BJ (cell line): ENCODE data around the gene CDK14. TPM values are rescaled to one million over a fixed set of nuclear protein-coding genes. Genes with fewer than 3 reads are reported as not detected.

Experiments used
- CTCF ChIA-PET: fragments of 350-600 bp; formaldehyde crosslinking; extraction: SDS; loops from one replicate; lab custom pipeline; 2021; ENCODE audit warnings: antibody characterized with exemption, inconsistent platforms; lab: Yijun Ruan, JAX
- POLR2A ChIA-PET: fragments of 300-600 bp; sonication (Branson Sonifier 250); formaldehyde crosslinking; extraction: SDS; loops from one replicate; lab custom pipeline; 2021; ENCODE audit warnings: antibody characterized with exemption; lab: Charles Lee
- DNase-seq: peaks from one replicate; pipeline ENCODE4 v3.0.0-alpha.2; 2011; ENCODE audit warnings: low read depth
- H3K27me3 ChIP-seq: 2 replicates; pipeline ENCODE4 v1.6.0; 2011; ENCODE audit warnings: low read length; ENCODE audit not compliant: control insufficient read depth, insufficient read depth
- H3K36me3 ChIP-seq: 2 replicates; pipeline ENCODE4 v1.5.1; 2011; ENCODE audit warnings: low read length; ENCODE audit not compliant: control insufficient read depth, insufficient read depth
- H3K4me3 ChIP-seq: 2 replicates; pipeline ENCODE4 v1.5.1; 2011; ENCODE audit warnings: low read depth, mild to moderate bottlenecking, control low read depth, low read length
- CTCF ChIP-seq: IDR thresholded peaks from 2 replicates; pipeline ENCODE4 v1.5.1; 2011; ENCODE audit warnings: low read depth, mild to moderate bottlenecking, control low read depth, inconsistent platforms, low read length, moderate library complexity; ENCODE audit not compliant: insufficient read depth
- polyA plus RNA-seq: library from polyadenylated mRNA; depleted of rRNA; stranded (reverse); fragments of >200 nt; gene quantifications from 2 replicates; pipeline ENCODE4 v1.2.3, GENCODE V29; 2011

The CDK14 gene
- polyA plus RNA-seq, 1 experiment = 6.7 TPM

GRCh38 chr7:90825779-90826178 lies 229.7 kb downstream of the CDK14 start:
- Histone ChIP-seq H3K4me3 (no peak overlapping the region), H3K36me3 (no peaks in the 10 kb centered on the region; the same call in 1 of the 2 replicates), H3K27me3 (no peaks in the 10 kb centered on the region)
- DNase-seq = peak; percentile 88
- no peak for TF ChIP-seq CTCF
- ChIA-PET CTCF (interaction anchor here (1.2 to 1.5 kb wide), 2 partner anchors 9 to 208 kb away, joined by 3 to 6 read pairs; no protein-coding TSS in a partner anchor), POLR2A (interaction anchor here (0.6 kb wide), 3 partner anchors 8 to 228 kb away, joined by 3 read pairs; no protein-coding TSS in a partner anchor)

- TF ChIP-seq CTCF = no peak
- Histone ChIP-seq H3K36me3 (no peaks in the 10 kb centered on the region), H3K27me3 (no peaks in the 10 kb centered on the region), H3K4me3 (no peak overlapping the region)
- POLR2A ChIA-PET = no interaction called here
- DNase-seq = no peak
- CTCF ChIA-PET = no interaction called here
Measured at GRCh38 chr7:90828601-90829000, 232.5 kb downstream of the CDK14 start.

DNA sequence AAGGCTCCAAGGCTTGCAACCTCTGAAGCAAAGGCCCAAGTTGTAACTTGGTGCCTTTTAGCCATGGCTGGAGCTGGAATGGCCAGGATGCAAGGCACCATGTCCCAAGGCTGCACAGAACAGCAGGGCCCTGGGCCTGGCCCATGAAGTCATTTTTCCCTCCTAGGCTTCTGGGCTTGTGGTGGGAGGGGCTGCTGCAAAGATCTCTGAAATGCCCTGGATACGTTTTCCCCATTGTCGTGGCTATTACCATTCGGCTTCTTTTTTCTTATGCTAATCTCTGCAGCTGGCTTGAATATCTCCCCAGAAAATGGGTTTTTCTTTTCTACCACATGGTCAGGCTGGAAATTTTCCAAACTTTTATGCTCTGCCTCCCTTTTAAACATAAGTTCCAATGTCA lies 234.2 kb downstream of the CDK14 start:
- CTCF ChIA-PET = no interaction called here
- Histone ChIP-seq H3K36me3 (no peaks in the 10 kb centered on the region), H3K4me3 (no peak overlapping the region), H3K27me3 (no peaks in the 10 kb centered on the region)
- DNase-seq = no peak
- no peak for TF ChIP-seq CTCF
- POLR2A ChIA-PET = no interaction called here

DNA sequence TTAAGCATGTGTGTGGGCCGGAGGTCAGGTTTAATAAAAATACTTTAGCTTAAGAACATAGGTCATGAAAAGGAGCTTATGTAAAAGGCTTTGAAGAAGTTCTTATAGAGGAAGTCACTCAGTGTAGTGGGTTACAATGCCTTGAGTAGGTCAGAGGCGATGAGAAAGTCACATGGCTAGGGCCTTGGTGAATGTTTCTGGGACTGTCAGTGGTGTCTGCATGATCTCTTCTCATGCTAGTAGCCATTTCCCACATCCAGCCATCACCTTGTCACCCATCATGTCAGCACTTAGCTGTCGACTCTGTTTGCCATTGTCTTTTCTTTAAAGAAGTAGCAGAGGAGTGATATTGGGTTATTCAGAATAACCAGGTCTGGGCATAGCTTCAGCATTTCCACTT lies 236.6 kb downstream of the CDK14 start:
- DNase-seq = no peak
- H3K27me3 ChIP-seq = no peaks in the 10 kb centered on the region
- ChIA-PET POLR2A (no interaction called here), CTCF (no interaction called here)
- no peak overlapping the region for H3K4me3 ChIP-seq
- no peak for TF ChIP-seq CTCF
- no peaks in the 10 kb centered on the region for H3K36me3 ChIP-seq

- no peak overlapping the region for H3K4me3 ChIP-seq
- ChIA-PET POLR2A (no interaction called here), CTCF (no interaction called here)
- no peak for TF ChIP-seq CTCF
- H3K36me3 ChIP-seq = no peaks in the 10 kb centered on the region
- DNase-seq = no peak
- no peaks in the 10 kb centered on the region for H3K27me3 ChIP-seq
Measured at GRCh38 chr7:90833443-90833842, 237.3 kb downstream of the CDK14 start.
